MM.1S (cell line): ENCODE measurements around the gene BLOC1S1.

Experiments used
- DNase-seq: peaks from one replicate; pipeline ENCODE4 v3.0.0-alpha.2; 2015
- H2AFZ ChIP-seq: fragments of 300-600 bp; sonication (generic); 2 replicates; pipeline ENCODE4 v1.6.0; 2016; ENCODE audit warnings: antibody characterized with exemption, low read length
- H3F3A ChIP-seq: fragments of 300-600 bp; sonication (generic); 2 replicates; pipeline ENCODE4 v1.6.1; 2016; ENCODE audit warnings: mild to moderate bottlenecking, antibody characterized with exemption, low read length, moderate library complexity, mixed read lengths; ENCODE audit not compliant: insufficient read depth
- H3K27ac ChIP-seq: fragments of 300-600 bp; sonication (generic); 2 replicates; pipeline ENCODE4 v1.5.1; 2016; ENCODE audit warnings: mild to moderate bottlenecking, low read length
- H3K27me3 ChIP-seq: fragments of 300-600 bp; sonication (generic); replicated peaks from 2 replicates; pipeline ENCODE4 v1.6.0; 2016; ENCODE audit warnings: low read length; ENCODE audit not compliant: insufficient read depth
- H3K36me3 ChIP-seq: fragments of 300-600 bp; sonication (generic); replicated peaks from 2 replicates; pipeline ENCODE4 v1.6.1; 2016; ENCODE audit warnings: mild to moderate bottlenecking, low read length, mixed read lengths; ENCODE audit not compliant: insufficient read depth
- H3K4me1 ChIP-seq: fragments of 300-600 bp; sonication (generic); 2 replicates; pipeline ENCODE4 v1.6.1; 2016; ENCODE audit warnings: low read length, mixed read lengths
- H3K4me2 ChIP-seq: fragments of 300-600 bp; sonication (generic); 2 replicates; pipeline ENCODE4 v1.6.0; 2016; ENCODE audit warnings: low read depth, low read length
- H3K4me3 ChIP-seq: fragments of 300-600 bp; sonication (generic); 2 replicates; pipeline ENCODE4 v1.5.1; 2016; ENCODE audit warnings: low read length, mixed read lengths
- H3K79me2 ChIP-seq: fragments of 300-600 bp; sonication (generic); 2 replicates; pipeline ENCODE4 v1.6.1; 2016; ENCODE audit warnings: mixed run types, low read length, mixed read lengths
- H3K9ac ChIP-seq: fragments of 300-600 bp; sonication (generic); 2 replicates; pipeline ENCODE4 v1.6.1; 2016; ENCODE audit warnings: low read length, mixed read lengths
- H3K9me2 ChIP-seq: fragments of 300-600 bp; sonication (generic); replicated peaks from 2 replicates; pipeline ENCODE4 v1.6.1; 2016; ENCODE audit warnings: mild to moderate bottlenecking, low read length, mixed read lengths; ENCODE audit not compliant: insufficient read depth
- H3K9me3 ChIP-seq: fragments of 300-600 bp; sonication (generic); replicated peaks from 2 replicates; pipeline ENCODE4 v1.6.1; 2016; ENCODE audit warnings: mild to moderate bottlenecking, low read length, mixed read lengths; ENCODE audit not compliant: insufficient read depth
- H4K20me1 ChIP-seq: fragments of 300-600 bp; sonication (generic); 2 replicates; pipeline ENCODE4 v1.6.1; 2016; ENCODE audit warnings: mild to moderate bottlenecking, low read length, moderate library complexity, mixed read lengths; ENCODE audit not compliant: insufficient read depth
- CTCF ChIP-seq: fragments of 300-600 bp; sonication (generic); IDR thresholded peaks from 2 replicates; pipeline ENCODE4 v1.5.1; 2016; ENCODE audit warnings: antibody characterized with exemption, low read length, mixed read lengths
- EZH2 ChIP-seq: fragments of 300-600 bp; sonication (generic); optimal IDR thresholded peaks from 2 replicates; pipeline ENCODE3; 2017; ENCODE audit warnings: low read depth, mild to moderate bottlenecking, antibody characterized with exemption, low read length, mixed read lengths
- EZH2phosphoT487 ChIP-seq: fragments of 300-600 bp; sonication (generic); IDR thresholded peaks from 2 replicates; pipeline ENCODE4 v1.6.1; 2018; ENCODE audit warnings: antibody characterized with exemption, low read length

The BLOC1S1 gene

GRCh38 chr12:55721601-55722213 is 5.9 kb downstream of the BLOC1S1 start:
- no peak overlapping the region for H3K4me2 ChIP-seq
- H3K9ac ChIP-seq, result no peak overlapping the region
- H3K4me1 ChIP-seq, result peaks cover 9% of the 10 kb centered on the region
- H3K9me2 ChIP-seq, result no peaks in the 10 kb centered on the region
- no peak overlapping the region for H2AFZ ChIP-seq
- no peaks in the 10 kb centered on the region for H3K9me3 ChIP-seq
- H3K27me3 ChIP-seq, result no peaks in the 10 kb centered on the region
- no peaks in the 10 kb centered on the region for H3F3A ChIP-seq
- H3K4me3 ChIP-seq, result no peak overlapping the region
- H3K27ac ChIP-seq, result no peak overlapping the region
- peaks cover 17% of the 10 kb centered on the region for H3K79me2 ChIP-seq
- no peaks in the 10 kb centered on the region for H4K20me1 ChIP-seq
- H3K36me3 ChIP-seq, result no peaks in the 10 kb centered on the region
- DNase-seq, result no peak
- TF ChIP-seq EZH2phosphoT487 (no peak), CTCF (no peak), EZH2 (no peak)

DNA sequence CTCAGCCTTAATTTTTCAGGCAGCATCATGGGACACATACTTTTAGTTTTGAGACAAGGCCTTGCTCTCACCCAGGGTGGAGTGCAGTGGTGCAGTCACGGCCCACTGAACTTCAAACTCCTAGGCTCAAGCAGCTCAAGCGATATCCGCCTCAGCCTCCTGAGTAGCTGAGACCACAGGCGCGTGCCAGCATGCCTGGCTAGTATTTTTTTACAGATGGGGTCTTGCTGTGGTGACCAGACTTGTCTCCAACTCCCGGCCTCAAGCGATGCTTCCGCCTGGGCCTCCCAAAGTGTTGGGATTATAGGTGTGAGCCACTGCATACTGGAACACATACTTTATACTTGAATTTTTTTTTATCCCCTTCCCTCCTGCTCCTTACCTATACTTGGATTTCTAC is 7.1 kb downstream of the BLOC1S1 start:
- Histone ChIP-seq H3K27me3 (no peaks in the 10 kb centered on the region), H3K9me2 (no peaks in the 10 kb centered on the region), H3K4me1 (peaks cover 7% of the 10 kb centered on the region), H3K27ac (no peak overlapping the region), H3K79me2 (peaks cover 15% of the 10 kb centered on the region), H4K20me1 (no peaks in the 10 kb centered on the region), H3K4me3 (no peak overlapping the region), H3K9me3 (no peaks in the 10 kb centered on the region), H3K4me2 (no peak overlapping the region), H2AFZ (no peak overlapping the region), H3K36me3 (no peaks in the 10 kb centered on the region), H3F3A (no peaks in the 10 kb centered on the region), H3K9ac (no peak overlapping the region)
- DNase-seq, result no peak
- TF ChIP-seq EZH2 (no peak), EZH2phosphoT487 (no peak)

DNA sequence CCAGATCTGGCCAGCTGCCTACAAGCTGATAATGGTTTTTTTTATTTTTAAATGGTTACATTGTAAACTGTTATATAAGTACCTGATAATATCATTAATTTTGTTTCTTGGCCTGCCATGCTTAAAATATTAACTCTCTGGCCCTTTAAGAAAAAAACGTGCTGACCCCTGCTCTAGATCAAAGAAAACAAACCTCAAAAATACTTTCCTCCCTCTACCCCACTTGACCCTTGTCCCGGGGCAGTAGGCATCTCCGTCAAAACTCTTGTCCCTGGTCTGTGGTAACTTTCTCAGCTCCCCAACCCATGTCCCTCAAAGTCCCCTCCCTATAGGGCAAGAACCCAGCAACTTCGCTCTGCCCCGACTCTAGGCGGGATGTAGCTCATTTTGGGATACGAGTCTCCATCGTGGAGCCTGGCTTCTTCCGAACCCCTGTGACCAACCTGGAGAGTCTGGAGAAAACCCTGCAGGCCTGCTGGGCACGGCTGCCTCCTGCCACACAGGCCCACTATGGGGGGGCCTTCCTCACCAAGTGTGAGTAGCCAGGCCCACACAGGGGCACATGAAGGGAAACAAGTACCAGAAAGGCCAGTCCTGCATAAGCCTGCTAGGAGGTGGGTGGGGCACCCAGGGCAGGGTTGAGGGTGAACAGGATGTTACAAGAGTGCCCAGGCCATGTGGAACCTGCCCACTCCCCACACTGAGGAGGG is 7.8 kb downstream of the BLOC1S1 start:
- Histone ChIP-seq H3F3A (no peaks in the 10 kb centered on the region), H3K4me1 (peaks cover 8% of the 10 kb centered on the region), H3K79me2 (peaks cover 15% of the 10 kb centered on the region), H3K4me3 (no peak overlapping the region), H3K9me3 (no peaks in the 10 kb centered on the region), H3K27me3 (no peaks in the 10 kb centered on the region), H2AFZ (no peak overlapping the region), H3K9ac (no peak overlapping the region), H3K27ac (no peak overlapping the region), H3K9me2 (no peaks in the 10 kb centered on the region), H3K36me3 (no peaks in the 10 kb centered on the region), H3K4me2 (no peak overlapping the region), H4K20me1 (no peaks in the 10 kb centered on the region)
- DNase-seq, result no peak
- TF ChIP-seq EZH2phosphoT487 (no peak), CTCF (no peak), EZH2 (no peak)
